Panc1 (cell line): ENCODE results near the gene VWA7. TPM values are rescaled to one million over a fixed set of nuclear protein-coding genes. Genes with fewer than 3 reads are reported as not detected.
A peak's percentile ranks its signal among the peaks of the same experiment; 100 is the strongest.
"Not testable (repeated sequence)": the region's sequence is repeated elsewhere in the genome, so short reads cannot be mapped to it uniquely, and the experiment has no call there.

Source experiments
- ATAC-seq: fragments of 200-7000 bp; cut with Tn5 transposase; 2 replicates; pipeline ENCODE4 v1.9.1; 2020; ENCODE audit warnings: mild to moderate bottlenecking, moderate library complexity
- BruUV-seq: library from RNA; stranded (reverse); fragments of 400-500 nt; replicated peaks from 2 replicates; lab custom pipeline; 2021; lab: Mats Ljungman, UMichigan
- CTCF ChIA-PET: fragments of 300-600 bp; sonication (Branson Sonifier 250); formaldehyde crosslinking; loops from one replicate; lab custom pipeline; 2022; ENCODE audit warnings: antibody characterized with exemption; lab: Charles Lee
- POLR2A ChIA-PET: fragments of 300-600 bp; sonication (Branson Sonifier 250); formaldehyde crosslinking; loops from one replicate; lab custom pipeline; 2022; ENCODE audit warnings: antibody characterized with exemption; lab: Charles Lee
- DNase-seq: peaks from one replicate; pipeline ENCODE4 v3.0.0-alpha.2; 2010; ENCODE audit warnings: low read depth, low spot score
- H3K27ac ChIP-seq: 2 replicates; pipeline ENCODE4 v1.5.1; 2011; ENCODE audit warnings: mild to moderate bottlenecking, low read length, inconsistent platforms
- H3K27me3 ChIP-seq: fragments of 200-500 bp; sonication (Bioruptor generic); 2 replicates; pipeline ENCODE4 v1.6.0; 2014; ENCODE audit warnings: low read length, inconsistent platforms; ENCODE audit not compliant: control insufficient read depth, insufficient read depth
- H3K36me3 ChIP-seq: fragments of 200-500 bp; sonication (Bioruptor generic); 2 replicates; pipeline ENCODE4 v1.5.1; 2014; ENCODE audit warnings: inconsistent platforms, mild to moderate bottlenecking, low read length, moderate library complexity; ENCODE audit not compliant: control insufficient read depth, insufficient read depth
- H3K4me1 ChIP-seq: 2 replicates; pipeline ENCODE4 v1.5.1; 2011; ENCODE audit warnings: inconsistent platforms, mild to moderate bottlenecking, low read length, moderate library complexity; ENCODE audit not compliant: control insufficient read depth, insufficient read depth
- H3K4me3 ChIP-seq, 2 experiments: 2 replicates each; pipeline ENCODE4 v1.5.1; 2011 to 2012; ENCODE audit warnings: low read depth in 2 of 2, low read length in 2 of 2, mild to moderate bottlenecking in 2 of 2, inconsistent platforms in 1 of 2, moderate library complexity in 1 of 2
- H3K9me3 ChIP-seq: fragments of 200-500 bp; sonication (Bioruptor generic); 2 replicates; pipeline ENCODE4 v1.5.1; 2014; ENCODE audit warnings: low read depth, mild to moderate bottlenecking, inconsistent platforms, low read length, moderate library complexity; ENCODE audit not compliant: control insufficient read depth, insufficient read depth
- POLR2AphosphoS5 ChIP-seq: IDR thresholded peaks from 2 replicates; pipeline ENCODE4 v1.6.1; 2012; ENCODE audit warnings: mild to moderate bottlenecking, low read depth, low read length, moderate library complexity
- SIN3A ChIP-seq: IDR thresholded peaks from 2 replicates; pipeline ENCODE4 v1.6.1; 2012; ENCODE audit warnings: low read depth, mild to moderate bottlenecking, low read length, moderate library complexity, borderline replicate concordance; ENCODE audit not compliant: insufficient read depth
- TCF7L2 ChIP-seq: IDR thresholded peaks from 2 replicates; pipeline ENCODE4 v1.6.1; 2011; ENCODE audit warnings: mild to moderate bottlenecking, low read depth, low read length, inconsistent platforms
- in situ Hi-C: cut with HindIII; loops from 2 replicates; pipeline ENCODE4 v1.10.0; 2016; ENCODE audit warnings: low sequenced_read_pairs, low pct_unique_long_range_greater_than_20kb
- intact Hi-C: fragments of 100-400 bp; cut with micrococcal nuclease; formaldehyde crosslinking; loops from one replicate; pipeline ENCODE4 v1.10.0; 2022; ENCODE audit not compliant: unreplicated experiment
- total RNA-seq: library from RNA; stranded (reverse); gene quantifications from one replicate; pipeline ENCODE4 v1.2.1, GENCODE V29; 2021; ENCODE audit not compliant: unreplicated experiment
- TF ChIP-seq, protein P1 (sequence below), 2 experiments: IDR thresholded peaks; 2 replicates each; pipeline ENCODE4 v1.6.1; 2011 to 2012; ENCODE audit warnings: low read depth in 2 of 2, control low read depth in 1 of 2, low read length in 1 of 2, mild to moderate bottlenecking in 1 of 2, moderate library complexity in 1 of 2; ENCODE audit not compliant: insufficient read depth in 1 of 2
- TF ChIP-seq, protein P2 (sequence below): fragments of 450-650 bp; IDR thresholded peaks from 2 replicates; pipeline ENCODE4 v1.5.1; 2017; ENCODE audit warnings: mild to moderate bottlenecking

Gene VWA7
- total RNA-seq, 1 experiment from 2014 or later: 4.3 TPM

DNA sequence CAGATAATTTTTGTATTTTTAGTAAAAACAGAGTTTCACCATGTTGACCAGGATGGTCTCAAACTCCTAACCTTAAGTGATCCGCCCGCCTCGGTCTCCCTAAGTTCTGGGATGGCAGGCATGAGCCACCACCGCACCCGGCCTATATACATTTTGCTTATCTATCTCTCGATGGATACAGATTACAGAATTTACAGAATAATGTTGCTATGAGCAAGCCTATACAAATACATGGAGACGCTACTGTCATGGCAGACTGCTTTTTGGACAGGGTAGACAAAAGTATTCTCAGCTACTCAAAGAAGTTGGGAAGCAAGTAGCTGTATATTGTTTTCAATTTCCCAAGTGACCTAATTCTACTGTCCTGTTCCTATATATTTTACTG, 36.3 kb upstream of the VWA7 start:
- DNase-seq: no peak
- in situ Hi-C loops: no loop called here
- Histone ChIP-seq H3K27ac (peak overlapping the region; percentile 87), H3K36me3 (no peaks in the 10 kb centered on the region), H3K27me3 (no peaks in the 10 kb centered on the region), H3K4me1 (peaks cover 5% of the 10 kb centered on the region; the same call in 1 of the 2 replicates), H3K9me3 (no peaks in the 10 kb centered on the region), H3K4me3 (peak overlapping the region; percentile 35 to 48; a peak in 3 of 4 replicates)
- intact Hi-C loops: no loop called here
- ATAC-seq: no peak
- no TSS peak for BruUV-seq
- TF ChIP-seq, protein P1, sequence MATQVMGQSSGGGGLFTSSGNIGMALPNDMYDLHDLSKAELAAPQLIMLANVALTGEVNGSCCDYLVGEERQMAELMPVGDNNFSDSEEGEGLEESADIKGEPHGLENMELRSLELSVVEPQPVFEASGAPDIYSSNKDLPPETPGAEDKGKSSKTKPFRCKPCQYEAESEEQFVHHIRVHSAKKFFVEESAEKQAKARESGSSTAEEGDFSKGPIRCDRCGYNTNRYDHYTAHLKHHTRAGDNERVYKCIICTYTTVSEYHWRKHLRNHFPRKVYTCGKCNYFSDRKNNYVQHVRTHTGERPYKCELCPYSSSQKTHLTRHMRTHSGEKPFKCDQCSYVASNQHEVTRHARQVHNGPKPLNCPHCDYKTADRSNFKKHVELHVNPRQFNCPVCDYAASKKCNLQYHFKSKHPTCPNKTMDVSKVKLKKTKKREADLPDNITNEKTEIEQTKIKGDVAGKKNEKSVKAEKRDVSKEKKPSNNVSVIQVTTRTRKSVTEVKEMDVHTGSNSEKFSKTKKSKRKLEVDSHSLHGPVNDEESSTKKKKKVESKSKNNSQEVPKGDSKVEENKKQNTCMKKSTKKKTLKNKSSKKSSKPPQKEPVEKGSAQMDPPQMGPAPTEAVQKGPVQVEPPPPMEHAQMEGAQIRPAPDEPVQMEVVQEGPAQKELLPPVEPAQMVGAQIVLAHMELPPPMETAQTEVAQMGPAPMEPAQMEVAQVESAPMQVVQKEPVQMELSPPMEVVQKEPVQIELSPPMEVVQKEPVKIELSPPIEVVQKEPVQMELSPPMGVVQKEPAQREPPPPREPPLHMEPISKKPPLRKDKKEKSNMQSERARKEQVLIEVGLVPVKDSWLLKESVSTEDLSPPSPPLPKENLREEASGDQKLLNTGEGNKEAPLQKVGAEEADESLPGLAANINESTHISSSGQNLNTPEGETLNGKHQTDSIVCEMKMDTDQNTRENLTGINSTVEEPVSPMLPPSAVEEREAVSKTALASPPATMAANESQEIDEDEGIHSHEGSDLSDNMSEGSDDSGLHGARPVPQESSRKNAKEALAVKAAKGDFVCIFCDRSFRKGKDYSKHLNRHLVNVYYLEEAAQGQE (IDR thresholded peaks at IDR 0.05; ENCODE audit: insufficient read depth in 1 of 2, low read depth in 2 of 2, low read length in 1 of 2): no peak
- no peak for TF ChIP-seq POLR2AphosphoS5
- TF ChIP-seq, protein P2, sequence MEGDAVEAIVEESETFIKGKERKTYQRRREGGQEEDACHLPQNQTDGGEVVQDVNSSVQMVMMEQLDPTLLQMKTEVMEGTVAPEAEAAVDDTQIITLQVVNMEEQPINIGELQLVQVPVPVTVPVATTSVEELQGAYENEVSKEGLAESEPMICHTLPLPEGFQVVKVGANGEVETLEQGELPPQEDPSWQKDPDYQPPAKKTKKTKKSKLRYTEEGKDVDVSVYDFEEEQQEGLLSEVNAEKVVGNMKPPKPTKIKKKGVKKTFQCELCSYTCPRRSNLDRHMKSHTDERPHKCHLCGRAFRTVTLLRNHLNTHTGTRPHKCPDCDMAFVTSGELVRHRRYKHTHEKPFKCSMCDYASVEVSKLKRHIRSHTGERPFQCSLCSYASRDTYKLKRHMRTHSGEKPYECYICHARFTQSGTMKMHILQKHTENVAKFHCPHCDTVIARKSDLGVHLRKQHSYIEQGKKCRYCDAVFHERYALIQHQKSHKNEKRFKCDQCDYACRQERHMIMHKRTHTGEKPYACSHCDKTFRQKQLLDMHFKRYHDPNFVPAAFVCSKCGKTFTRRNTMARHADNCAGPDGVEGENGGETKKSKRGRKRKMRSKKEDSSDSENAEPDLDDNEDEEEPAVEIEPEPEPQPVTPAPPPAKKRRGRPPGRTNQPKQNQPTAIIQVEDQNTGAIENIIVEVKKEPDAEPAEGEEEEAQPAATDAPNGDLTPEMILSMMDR: no peak
- no peak for TF ChIP-seq SIN3A
- TF ChIP-seq TCF7L2: no peak
- POLR2A ChIA-PET: no interaction called here
- CTCF ChIA-PET: no interaction called here

DNA sequence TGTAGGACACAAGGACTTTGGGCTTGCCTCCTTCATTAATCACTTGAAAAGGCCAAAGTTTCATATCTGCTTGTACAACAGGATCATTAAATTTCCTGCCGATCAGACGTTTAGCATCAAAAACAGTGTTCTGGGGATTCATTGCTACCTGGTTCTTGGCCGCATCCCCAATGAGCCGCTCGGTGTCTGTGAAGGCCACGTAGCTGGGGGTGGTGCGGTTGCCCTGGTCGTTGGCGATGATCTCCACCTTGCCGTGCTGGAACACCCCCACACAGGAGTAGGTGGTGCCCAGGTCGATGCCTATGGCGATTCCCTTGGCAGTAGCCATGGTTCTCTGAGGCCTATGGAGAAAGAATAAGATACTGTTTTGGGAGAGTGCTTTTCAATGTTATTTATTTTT, 34.5 kb upstream of the VWA7 start:
- POLR2A ChIA-PET: interaction anchor here (0.6 kb wide), 1 partner anchor 80 kb away, joined by 3 read pairs; no protein-coding TSS in a partner anchor
- DNase-seq (no peak), ATAC-seq (no peak)
- no TSS peak for BruUV-seq
- no peak overlapping the region for H3K4me3 ChIP-seq
- H3K36me3 ChIP-seq: no peaks in the 10 kb centered on the region
- H3K4me1 ChIP-seq: peaks cover 8% of the 10 kb centered on the region; the same call in 1 of the 2 replicates
- CTCF ChIA-PET: interaction anchor here (0.5 kb wide), 1 partner anchor 19 kb away, joined by 10 read pairs; no protein-coding TSS in a partner anchor
- no peaks in the 10 kb centered on the region for H3K9me3 ChIP-seq
- TF ChIP-seq TCF7L2 (no peak), POLR2AphosphoS5 (no peak), SIN3A (no peak)
- TF ChIP-seq, protein P1 (IDR thresholded peaks at IDR 0.05; ENCODE audit: insufficient read depth in 1 of 2, low read depth in 2 of 2, low read length in 1 of 2): no peak
- TF ChIP-seq, protein P2: no peak
- no peak overlapping the region for H3K27ac ChIP-seq
- in situ Hi-C loops: no loop called here
- H3K27me3 ChIP-seq: no peaks in the 10 kb centered on the region
- intact Hi-C loops: no loop called here

DNA sequence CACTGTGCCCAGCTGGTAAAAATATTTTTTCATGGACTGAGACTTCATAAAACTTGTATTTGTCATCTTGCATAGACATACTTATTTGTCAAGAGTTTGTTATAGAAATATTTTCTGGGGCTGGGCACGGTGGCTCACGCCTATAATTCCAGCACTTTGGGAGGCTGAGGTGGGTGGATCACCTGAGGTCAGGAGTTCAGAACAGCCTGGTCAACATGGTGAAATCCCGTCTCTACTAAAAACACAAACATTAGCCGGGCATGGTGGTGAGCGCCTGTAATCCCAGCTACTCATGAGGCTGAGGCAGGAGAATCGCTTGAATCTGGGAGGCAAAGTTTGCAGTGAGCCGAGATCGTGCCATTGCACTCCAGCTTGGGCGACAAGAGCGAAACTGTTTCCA, 31.5 kb upstream of the VWA7 start:
- intact Hi-C loops, H3K27me3 ChIP-seq, H3K27ac ChIP-seq, H3K4me1 ChIP-seq, ATAC-seq, H3K4me3 ChIP-seq, in situ Hi-C loops, DNase-seq, H3K36me3 ChIP-seq, BruUV-seq, CTCF ChIA-PET, H3K9me3 ChIP-seq: not testable (repeated sequence)
- POLR2A ChIA-PET: interaction anchor here (0.8 kb wide), 1 partner anchor 10 kb away, joined by 3 read pairs; no protein-coding TSS in a partner anchor
